Activated T-cell treated with anti-CD3 and anti-CD28 coated beads for 4 hours (primary cell): Measurements from ENCODE around the gene PTPN7.
"Not testable (repeated sequence)": the region's sequence is repeated elsewhere in the genome, so short reads cannot be mapped to it uniquely, and the experiment has no call there.

Experiments
- DNase-seq: peaks from one replicate; pipeline ENCODE4 v3.0.0-alpha.2; 2020

PTPN7 gene

DNA sequence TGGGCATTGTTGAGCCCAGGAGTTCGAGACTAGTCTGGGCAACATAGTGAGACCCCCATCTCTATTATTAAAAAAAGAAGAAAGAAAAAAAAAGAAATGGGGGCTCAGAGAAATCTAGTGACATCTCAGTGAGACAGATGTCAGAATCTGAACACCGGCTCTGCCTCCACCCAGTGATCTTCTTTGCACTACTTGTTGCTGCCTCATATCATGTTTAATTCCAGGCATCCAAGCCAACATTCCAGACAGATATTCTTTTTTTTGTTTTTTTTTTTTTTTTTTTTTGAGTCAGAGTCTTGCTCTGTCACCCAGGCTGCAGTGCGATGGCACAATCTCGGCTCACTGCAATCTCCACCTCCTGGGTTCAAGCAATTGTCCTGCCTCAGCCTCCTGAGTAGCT is 10.8 kb downstream of the PTPN7 start:
- no peak for DNase-seq

DNA sequence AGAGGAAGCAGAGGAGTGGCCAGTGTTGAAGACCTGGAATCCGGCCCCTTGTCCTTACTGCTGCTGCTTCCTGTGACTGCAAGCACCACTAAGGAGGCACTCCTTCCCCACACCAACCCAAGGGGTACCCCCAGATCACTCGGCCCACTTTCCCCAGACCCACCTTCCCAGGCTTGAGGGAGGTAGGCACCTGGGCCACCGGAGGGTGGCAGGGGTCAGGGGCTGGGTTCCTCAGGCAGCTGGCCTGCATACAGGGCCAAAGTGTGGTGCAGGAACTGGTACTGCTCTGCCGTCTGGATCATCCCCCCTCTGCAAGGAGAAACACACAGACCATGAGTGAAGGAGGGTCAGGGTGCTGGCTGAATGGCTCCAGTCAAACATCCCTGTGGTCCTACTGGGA is 12.0 kb downstream of the PTPN7 start:
- DNase-seq, result no peak

- DNase-seq, result no peak
Measured at GRCh38 chr1:202146993-202147392, 13.4 kb downstream of the PTPN7 start.

- DNase-seq, result no peak
Measured at GRCh38 chr1:202146279-202146678, 14.1 kb downstream of the PTPN7 start.

GRCh38 chr1:202145744-202146140 is 14.7 kb downstream of the PTPN7 start:
- DNase-seq, result not testable (repeated sequence)

DNA sequence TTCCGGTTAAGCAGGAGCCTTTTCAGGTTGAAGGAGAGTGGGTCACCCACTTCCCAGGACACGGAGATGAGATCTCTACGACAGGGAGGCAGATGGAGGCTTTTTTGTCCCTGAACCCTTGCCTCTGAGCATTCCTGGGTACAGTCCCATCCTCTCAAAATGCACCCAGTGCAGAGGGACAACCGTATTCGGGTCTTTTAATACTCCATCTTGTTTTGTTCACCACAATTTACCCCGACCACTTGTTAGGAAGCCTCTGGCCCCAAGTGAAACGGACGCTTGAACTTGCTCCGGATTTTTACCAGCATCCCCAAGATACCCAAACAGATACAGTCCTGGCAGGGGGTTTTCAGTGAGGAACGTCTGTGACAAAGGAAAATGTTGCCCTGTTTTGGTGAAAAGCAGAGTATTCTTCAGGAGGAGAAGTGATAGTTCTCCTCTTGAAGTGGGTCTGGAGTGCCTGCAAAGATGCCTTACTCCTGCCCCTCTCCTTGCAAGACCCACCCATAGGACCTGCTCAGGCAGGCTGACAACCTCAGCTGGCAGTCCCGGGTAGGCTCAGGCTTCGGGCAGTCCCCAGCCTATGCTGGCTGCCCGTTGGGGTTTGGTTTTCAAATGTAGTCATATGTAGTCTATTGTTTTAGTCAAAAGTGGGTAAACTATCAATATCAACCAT is 15.2 kb downstream of the PTPN7 start:
- no peak for DNase-seq

DNA sequence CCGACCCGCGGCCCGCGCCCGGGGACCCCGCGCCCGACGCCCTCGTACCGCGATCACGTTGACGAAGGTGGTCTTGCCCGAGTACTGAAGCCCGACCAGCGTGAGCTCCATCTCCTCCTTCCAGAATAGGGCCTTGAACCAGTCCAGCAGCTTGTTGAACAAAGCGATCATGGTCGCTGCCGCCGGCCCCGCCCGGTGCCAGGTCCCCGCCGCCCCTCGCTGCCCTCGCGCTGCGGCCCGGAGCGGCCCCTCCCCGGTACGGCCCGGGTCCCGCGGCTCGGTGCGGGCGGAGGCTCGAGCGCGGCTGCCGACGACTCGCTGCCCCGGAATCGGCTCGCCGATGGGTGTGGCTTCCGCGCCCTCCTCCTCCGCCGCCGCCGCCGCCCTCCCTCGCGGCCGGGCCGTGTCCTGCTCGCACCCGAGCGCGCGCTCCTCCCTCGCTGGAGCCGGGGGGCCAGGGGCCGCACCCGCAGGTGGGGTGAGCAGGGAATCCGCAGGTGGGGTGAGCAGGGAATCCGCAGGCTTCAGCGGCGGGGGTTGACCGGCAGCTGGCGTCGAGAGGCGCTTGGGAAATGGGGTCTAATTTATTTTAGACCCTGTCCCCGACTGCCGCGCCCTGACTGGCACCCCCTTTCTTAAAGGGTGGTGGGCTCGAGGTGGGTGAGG is 15.9 kb downstream of the PTPN7 start, which contains the start of gene ARL8A:
TSS of gene ARL8A (minus strand) at position 336 of the 666 bp plus-strand sequence. CDS start at position 171, 165 bp downstream.
- DNase-seq, result peak; percentile 51

DNA sequence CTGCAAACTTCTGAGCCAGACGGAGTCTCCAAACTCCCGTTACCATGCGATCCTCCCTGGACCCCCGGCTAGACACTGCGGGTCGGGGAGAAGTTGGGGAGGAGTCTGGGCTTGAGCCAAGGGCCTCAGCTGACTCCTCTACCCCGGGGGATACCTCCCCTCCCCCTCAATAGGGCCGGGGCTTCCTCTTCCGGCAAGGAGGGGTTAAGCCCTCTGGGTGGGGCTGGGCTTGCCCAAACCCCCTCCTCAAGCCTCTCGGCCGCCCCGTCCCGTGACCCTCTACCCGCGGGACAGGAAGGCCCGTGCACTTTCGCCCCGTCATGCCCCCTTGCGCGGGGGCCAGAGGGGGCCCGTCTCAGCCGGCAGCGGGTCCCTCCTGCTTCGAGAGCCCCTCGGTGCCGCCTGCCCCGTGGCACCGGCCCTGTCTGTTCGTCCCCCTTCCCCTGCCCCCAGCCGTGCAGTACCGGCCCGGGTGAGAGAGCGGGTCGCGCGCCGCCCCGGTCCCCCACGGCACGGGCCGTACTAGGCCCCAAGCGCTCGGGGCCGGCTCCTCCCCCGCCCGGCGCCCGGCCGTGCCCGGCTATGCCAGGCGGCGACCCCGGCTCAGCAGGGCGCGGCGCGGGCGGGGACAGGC is 16.5 kb downstream of the PTPN7 start:
- DNase-seq, result no peak

GRCh38 chr1:202143011-202143767 is 17.2 kb downstream of the PTPN7 start:
- DNase-seq, result no peak

DNA sequence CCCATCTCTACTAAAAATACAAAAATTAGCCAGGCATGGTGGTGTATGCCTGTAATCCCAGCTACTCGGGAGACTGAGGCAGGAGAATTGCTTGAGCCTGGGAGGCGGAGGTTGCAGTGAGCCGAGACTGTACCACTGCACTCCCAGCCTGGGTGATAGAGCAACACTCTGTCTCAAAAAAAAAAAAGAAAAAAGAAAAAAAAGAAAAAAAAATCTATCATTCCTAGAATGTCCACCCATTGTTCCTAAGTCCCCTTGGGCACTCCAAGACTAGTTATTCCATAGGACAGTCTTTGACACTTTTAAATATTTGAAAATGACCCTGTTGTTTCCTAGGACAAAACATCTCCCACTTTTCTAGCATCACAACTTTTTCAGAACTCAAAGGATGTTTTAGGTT is 18.9 kb downstream of the PTPN7 start:
- DNase-seq, result not testable (repeated sequence)

DNA sequence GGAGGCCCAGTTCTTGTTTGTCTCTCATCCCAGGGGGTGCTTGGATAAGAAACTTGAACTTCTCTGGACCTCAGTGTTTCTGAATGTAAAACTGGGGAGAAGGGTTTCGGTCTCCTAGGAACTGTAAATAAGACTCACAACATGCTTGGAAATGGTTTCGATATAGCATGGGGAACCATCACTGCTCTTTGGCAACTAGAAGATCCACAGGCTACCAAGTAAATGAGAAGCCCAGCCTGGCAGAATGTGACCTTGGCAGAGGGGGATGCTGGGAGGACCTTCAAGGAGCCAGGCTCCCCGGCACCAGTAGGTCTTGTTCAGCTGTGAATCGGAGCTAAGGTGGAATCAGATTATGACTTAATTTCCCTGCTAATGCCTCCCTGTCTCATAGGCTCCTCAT is 19.6 kb downstream of the PTPN7 start:
- DNase-seq, result no peak

DNA sequence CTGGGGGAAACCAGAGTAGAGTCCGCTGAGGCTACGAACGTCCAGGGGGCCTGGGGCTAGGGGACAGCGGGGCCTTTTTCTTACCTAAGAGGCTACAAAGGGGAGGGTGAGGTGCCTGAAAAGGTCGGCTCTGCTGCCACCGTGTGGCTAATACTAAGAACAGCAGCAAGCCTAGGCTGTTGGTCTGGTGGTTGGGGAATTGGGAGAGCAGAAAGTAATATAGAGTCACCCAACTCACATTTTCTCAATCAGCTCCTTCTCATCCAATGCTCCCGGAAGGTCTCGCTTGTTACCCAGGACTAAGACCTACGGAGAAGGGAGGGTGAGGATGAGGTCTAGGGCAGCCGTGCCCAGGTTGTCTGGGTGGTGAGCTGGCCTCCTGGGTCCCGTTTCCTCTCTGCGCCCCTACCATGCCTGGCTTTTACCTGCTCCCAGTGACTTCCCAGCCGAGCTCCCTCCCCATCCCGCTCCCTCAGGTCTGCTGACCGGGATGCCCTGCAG is 25.1 kb downstream of the PTPN7 start:
- DNase-seq, result peak; percentile 36

DNA sequence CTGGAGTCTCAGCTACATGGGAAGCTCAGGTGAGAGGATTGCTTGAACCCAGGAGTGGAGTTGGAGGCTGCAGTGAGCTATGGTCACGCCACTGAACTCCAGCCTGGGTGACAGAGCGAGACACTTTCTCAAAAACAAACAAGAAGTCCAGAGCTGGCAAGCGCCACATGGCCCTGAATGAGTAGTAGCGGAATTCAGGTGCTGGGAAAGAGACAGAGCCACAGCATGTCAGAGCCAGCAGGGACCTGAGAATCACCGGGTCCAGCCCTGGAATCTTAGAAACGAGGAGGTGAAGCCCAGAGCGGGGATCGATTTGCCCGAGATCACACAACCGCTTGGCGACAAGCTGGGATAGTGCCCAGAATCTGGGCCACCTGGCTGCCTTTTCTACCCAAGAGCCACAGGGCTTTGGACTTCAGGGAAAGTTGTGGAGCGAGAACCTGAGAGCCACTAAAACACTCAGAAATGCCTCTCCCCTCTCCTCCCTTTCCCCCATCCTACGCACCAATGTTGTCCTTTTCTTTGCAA is 25.7 kb downstream of the PTPN7 start:
- DNase-seq, result no peak

GRCh38 chr1:202133989-202134388 is 26.4 kb downstream of the PTPN7 start:
- no peak for DNase-seq

DNA sequence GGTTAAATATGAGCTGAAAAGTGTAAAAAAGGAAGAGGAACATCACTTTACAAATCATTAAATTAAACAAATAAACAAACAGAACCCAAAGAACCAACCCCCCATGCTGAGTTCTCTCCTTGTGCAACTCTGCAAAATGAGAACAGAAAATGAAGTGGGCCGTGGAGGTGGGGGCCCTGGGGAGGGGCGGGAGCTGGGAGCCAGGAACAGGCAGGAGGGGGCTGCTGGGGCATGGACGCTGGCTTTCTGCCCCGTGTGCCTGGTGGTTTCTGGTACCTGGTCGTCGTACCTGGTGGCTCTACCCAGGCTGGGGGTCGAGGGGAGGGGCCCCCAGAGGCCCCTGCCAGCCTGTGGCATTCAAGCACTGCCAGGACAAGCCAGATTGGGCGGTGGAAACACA is 26.9 kb downstream of the PTPN7 start:
- no peak for DNase-seq

- no peak for DNase-seq
Measured at GRCh38 chr1:202133001-202133400, 27.4 kb downstream of the PTPN7 start.

- DNase-seq, result no peak
Measured at GRCh38 chr1:202131956-202132821, 28.2 kb downstream of the PTPN7 start.

- no peak for DNase-seq
Measured at GRCh38 chr1:202130816-202131522, 29.4 kb downstream of the PTPN7 start.

- no peak for DNase-seq
Measured at GRCh38 chr1:202130297-202130721, 30.1 kb downstream of the PTPN7 start.

DNA sequence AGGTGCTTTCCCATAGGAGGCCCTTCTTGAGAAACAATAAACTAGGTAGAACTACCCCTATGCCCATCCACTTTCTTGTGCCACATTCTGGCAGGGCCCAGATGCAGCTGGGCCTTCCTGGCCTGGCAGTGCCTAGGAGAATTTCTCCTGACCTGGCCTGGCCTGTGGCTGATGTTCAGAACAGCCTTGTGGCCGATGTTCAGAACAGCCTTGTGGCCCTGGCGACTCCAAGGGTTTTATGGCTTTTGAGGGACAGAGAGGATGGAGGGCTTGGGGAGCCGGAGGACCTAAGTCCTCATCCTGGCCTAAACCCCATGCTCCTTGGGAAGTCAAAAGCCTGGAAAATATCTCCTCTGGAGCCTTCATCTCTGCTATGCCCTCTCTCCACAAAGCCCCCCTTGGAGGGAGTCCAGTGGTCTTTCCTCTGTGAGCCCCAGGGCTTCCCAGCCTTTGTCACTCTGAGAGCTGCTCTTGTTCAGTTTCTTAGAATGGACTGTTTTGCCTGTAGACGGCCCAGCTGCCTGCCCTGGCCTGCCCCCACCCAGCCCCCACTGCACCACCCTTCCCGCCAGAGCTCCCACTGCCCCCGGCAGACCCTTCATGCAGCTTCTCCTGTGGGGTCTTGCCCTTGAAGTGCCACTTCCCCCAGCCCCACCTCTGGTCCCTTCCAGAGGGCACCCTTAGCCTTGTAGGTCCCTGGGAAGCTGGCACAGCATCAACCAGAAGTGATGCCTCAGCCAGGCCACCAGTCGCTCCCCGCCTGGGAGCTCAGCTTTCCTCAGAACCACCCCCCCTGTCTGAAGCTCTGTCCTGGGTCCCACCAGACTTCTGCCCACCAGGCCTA is 30.7 kb downstream of the PTPN7 start:
- DNase-seq, result no peak
